Fibroblast of villous mesenchyme (primary cell): ENCODE results near the gene RGS19. TPM values are rescaled to one million over a fixed set of nuclear protein-coding genes. Genes with fewer than 3 reads are reported as not detected.

Experiments
- DNase-seq: peaks from one replicate; pipeline ENCODE4 v3.0.0-alpha.2; 2010; ENCODE audit warnings: low read depth
- H3K4me3 ChIP-seq: 2 replicates; pipeline ENCODE4 v1.5.1; 2011; ENCODE audit warnings: low read depth, mild to moderate bottlenecking, low read length
- total RNA-seq: library from RNA; depleted of rRNA; stranded (reverse); fragments of >200 nt; gene quantifications from 2 replicates; pipeline ENCODE4 v1.2.3, GENCODE V29; 2012
- TF ChIP-seq, protein P1 (sequence below): IDR thresholded peaks from 2 replicates; pipeline ENCODE4 v1.5.1; 2012; ENCODE audit warnings: low read depth, mild to moderate bottlenecking, low read length; ENCODE audit not compliant: insufficient read depth

The RGS19 gene
- total RNA-seq, 1 donor = 13.0 TPM

DNA sequence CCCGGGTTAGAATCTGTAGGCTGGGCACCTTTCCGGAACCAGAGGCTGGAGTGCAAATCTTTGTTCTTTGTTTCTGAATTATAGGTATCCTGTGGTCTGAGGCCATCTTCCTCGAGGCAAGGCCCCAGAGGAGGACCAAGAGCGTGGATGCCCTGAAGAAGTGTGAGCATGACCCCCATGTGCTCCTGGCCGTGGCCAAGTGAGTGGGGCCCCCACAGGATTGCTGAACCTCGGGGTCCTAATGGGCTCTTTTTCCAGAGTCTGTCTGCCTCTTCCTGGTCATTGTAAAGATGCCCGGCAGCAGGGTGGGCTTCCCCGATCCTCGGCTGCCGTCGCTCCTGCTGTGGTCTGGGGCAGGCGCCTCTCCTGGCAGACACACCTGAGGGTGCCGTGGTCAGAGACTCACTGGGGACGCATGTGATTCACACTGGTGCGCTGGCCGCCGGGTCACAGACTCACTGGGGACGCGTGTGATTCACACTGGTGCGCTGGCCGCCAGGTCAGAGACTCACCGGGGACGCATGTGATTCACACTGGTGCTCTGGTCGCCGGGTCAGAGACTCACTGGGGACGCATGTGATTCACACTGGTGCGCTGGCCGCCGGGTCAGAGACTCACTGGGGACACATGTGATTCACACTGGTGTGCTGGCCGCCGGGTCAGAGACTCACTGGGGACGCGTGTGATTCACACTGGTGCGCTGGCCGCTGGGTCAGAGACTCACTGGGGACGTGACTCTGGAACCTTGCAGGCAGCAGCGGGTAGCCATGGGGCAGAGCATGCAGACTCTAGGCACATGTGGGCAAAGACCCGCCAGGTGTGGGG, 49.8 kb downstream of the RGS19 start:
- no peak for DNase-seq
- TF ChIP-seq, protein P1, sequence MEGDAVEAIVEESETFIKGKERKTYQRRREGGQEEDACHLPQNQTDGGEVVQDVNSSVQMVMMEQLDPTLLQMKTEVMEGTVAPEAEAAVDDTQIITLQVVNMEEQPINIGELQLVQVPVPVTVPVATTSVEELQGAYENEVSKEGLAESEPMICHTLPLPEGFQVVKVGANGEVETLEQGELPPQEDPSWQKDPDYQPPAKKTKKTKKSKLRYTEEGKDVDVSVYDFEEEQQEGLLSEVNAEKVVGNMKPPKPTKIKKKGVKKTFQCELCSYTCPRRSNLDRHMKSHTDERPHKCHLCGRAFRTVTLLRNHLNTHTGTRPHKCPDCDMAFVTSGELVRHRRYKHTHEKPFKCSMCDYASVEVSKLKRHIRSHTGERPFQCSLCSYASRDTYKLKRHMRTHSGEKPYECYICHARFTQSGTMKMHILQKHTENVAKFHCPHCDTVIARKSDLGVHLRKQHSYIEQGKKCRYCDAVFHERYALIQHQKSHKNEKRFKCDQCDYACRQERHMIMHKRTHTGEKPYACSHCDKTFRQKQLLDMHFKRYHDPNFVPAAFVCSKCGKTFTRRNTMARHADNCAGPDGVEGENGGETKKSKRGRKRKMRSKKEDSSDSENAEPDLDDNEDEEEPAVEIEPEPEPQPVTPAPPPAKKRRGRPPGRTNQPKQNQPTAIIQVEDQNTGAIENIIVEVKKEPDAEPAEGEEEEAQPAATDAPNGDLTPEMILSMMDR = no peak

DNA sequence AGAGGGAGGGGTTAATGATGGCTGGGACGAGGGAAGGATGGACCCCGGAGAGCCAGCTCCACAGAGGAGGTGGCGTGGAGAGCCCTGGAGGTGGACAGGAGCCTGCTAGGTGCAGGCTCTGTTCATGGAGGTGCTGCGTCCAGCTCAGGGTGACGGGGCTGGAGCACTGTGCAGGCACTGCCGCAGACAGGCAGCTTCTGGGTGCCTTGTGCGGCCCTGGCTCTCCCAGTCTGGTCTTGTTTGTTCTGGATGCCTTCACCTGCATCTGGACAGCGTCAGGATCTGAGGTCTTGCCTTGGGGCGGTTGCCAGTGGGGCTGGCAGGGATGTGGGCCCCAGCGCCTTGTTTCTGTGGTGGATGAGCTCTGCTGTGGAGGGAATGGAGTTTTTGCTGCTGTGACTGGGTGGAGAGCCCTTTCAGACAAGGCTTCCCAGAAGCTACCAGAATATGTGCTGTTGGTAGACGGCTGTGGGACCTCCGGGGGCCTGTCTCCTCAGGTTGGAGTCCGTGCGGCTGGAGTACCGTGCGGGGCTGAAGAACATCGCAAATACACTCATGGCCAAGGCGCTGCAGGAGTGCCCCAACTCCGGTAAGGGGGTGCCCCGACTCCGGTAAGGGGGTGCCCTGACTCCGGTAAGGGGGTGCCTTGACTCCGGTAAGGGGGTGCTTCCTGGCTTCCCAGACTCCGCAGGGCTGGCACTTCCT, 51.2 kb downstream of the RGS19 start:
- TF ChIP-seq, protein P1 = no peak
- no peak for DNase-seq
- H3K4me3 ChIP-seq = no peak overlapping the region

More for the DNA sequence above, 49.8 kb downstream of the RGS19 start:
- H3K4me3 ChIP-seq = no peak overlapping the region

DNA sequence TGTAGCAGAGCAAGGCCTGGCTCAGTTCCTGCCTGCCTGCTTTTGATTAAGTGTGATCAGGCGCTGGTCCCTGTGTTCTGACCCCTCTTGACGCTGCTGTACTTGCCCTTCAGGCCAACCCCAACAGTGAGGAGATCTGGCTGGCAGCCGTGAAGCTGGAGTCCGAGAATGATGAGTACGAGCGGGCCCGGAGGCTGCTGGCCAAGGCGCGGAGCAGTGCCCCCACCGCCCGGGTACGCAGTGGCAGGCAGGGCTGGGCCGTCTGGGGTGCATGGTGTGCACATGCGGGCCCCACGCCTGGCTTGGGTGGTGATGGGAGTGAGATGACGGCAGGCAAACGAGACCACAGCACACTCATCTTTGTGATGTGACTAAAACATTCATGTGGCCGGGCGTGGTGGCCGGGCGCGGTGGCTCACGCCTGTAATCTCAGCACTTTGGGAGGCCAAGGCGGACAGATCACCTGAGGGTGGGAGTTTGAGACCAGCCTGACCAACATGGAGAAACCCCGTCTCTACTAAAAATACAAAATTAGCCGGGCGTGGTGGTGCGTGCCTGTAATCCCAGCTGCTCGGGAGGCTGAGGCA, 53.4 kb downstream of the RGS19 start:
- no peak overlapping the region for H3K4me3 ChIP-seq
- TF ChIP-seq, protein P1 = no peak
- DNase-seq = no peak

GRCh38 chr20:64025101-64025825, 54.1 kb downstream of the RGS19 start:
- TF ChIP-seq, protein P1 = no peak
- no peak for DNase-seq

DNA sequence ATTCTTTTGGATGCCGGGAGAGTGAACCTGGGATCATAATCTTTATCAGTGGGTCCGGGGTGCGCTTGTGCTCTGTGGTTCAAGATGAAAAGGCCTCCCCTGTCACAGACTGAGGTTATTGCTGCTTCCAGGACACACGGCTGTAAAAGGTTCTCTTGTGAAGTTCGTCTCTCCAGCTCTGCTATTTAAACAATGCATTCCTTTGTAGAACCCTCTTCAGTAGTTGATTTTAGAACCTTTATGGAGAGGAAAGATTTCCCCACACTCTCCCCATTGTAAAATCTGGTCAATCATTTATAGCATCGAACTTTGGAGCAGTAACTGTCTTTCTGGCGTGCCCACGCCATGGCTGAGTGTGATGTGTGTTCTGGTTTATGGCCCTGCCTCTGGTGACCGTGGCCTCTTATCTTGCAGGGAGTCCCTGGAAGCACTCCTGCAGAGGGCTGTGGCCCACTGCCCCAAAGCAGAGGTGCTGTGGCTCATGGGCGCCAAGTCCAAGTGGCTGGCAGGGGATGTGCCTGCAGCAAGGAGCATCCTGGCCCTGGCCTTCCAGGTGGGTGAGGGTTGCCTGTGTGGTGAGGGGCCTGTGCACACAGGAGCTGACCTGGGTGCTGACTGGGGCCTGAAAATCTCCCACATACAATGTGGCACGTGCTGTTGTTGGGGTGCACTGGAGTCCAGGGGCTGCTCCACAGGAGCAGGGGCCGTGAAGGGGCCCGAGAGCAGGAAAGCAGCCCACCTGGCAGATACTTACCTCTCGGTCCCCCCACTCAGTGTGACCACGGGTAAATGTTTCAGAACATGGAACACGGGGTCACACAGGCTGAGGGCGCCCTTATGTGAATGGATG, 55.0 kb downstream of the RGS19 start:
- TF ChIP-seq, protein P1 = no peak
- H3K4me3 ChIP-seq = no peak overlapping the region
- DNase-seq = no peak

More at GRCh38 chr20:64025101-64025825, 54.1 kb downstream of the RGS19 start:
- no peak overlapping the region for H3K4me3 ChIP-seq
